KG1 (cell line): Measurements from ENCODE around the gene LY6G5B.

Source experiments
- DNase-seq: peaks from one replicate; lab custom pipeline; 2025; lab: John Stamatoyannopoulos, UW

The LY6G5B gene

DNA sequence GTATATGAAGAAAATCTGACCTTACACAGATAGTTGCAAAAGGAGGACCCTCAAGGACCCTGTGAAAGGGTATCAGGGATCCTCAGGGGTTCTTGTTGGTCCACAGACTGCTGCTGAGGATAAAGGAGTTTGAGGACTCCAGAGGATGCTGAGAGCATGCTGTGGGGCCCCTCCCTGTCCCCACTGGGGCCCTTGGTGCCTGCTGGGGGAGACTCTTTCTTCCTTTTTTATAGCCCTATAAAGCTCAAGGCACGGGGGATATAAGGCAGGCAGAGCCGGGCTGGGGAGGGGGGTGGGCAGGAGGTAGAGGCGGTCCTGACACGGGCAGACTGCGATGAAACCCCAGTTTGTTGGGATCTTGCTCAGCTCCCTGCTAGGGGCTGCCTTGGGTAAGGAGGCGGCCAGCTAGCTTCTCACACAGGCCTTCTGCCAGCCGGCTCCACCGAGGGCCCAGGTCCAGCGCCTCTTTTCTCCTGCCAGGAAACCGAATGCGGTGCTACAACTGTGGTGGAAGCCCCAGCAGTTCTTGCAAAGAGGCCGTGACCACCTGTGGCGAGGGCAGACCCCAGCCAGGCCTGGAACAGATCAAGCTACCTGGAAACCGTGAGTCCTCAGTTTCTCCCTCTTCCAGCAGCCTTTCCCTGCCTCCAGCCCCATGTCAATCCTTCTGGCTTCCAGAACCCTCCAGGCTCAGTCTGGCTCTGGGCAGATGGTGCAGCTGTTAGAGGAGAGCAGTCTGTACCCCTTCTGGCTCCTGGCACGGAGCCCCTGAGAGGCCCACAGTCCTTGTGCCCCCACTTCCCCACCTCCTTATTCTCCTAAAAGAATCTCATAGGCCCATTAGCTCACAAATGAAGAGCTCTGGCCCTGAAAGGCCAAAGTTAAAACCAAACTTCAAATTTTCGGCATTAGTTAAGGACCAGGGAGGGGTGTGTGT lies 45.5 kb downstream of the LY6G5B start, which contains the start of gene LY6G6D:
Gene LY6G6D, plus strand, starts transcription at position 327 of the 937 bp plus-strand sequence. Its CDS starts 8 bp downstream, at position 335.
- no peak for DNase-seq

GRCh38 chr6:31717499-31718222 lies 47.9 kb downstream of the LY6G5B start:
- DNase-seq: no peak

DNA sequence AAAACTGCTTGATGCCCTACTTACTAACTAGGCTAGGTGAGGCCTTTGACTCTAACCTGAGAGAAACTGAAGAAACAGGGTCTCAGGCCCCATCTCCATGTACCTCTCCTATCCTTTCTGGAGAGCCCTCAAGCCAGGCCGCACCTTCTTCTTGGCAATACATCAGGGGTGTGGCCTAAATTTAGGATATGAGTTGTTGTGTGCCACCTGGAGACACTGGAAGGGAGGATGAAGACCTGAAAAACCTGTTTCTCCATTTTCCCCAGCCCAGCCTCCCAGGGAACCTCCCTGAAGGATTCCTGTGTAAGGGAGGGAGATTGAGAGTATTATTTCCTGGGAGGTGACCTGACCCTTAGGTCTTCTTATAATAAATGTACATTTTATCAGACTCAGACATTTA lies 48.5 kb downstream of the LY6G5B start:
- DNase-seq: no peak

DNA sequence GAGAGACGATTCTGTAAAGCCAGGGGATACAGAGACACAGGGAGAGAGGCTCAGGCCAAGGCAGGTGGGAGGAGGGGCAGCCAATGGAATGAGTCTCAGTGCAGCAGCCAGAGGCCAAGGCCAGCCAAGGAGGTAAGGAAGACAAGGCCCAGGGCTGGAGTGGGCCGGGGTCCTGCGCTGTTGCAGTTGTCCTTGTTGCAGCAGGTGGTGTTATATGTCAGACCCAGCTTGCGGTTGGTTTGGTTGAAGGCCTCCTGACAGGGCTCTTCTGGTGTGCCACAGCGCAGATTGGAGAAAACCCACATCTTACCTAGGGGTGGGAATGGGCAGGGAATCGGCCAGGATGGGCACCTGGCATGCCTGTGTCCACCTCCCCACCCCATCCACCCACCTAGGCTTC lies 49.2 kb downstream of the LY6G5B start:
- DNase-seq: no peak

GRCh38 chr6:31720196-31720770 lies 50.5 kb downstream of the LY6G5B start:
- no peak for DNase-seq

GRCh38 chr6:31721351-31722020 lies 51.7 kb downstream of the LY6G5B start, which contains the start of gene LY6G6C:
Gene LY6G6C (minus strand): TSS chr6:31721746. CDS start chr6:31721679, 67 bp downstream.
- DNase-seq: no peak

DNA sequence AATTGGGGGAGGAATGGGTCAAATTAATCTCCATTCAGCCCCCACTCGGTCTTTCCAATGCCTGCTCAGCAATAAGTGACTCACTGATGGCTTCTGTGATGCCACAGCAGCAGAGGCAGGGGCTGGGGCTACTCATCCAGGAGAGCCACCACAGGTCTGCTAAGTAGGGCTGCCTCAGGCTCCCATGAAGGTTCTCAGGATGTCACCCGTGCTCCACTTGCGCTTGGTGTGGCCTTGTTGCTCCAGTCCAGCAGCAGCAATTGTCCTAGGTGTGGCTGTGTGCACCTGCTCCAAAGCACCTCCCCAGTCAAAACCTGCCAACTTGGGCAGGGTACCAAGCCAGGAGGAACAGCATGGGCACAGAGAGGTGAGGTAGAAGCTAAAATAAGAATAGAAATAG lies 52.4 kb downstream of the LY6G5B start:
- no peak for DNase-seq
